Measurements from ENCODE around the gene NACA2. TPM values are rescaled to one million over a fixed set of nuclear protein-coding genes. Genes with fewer than 3 reads are reported as not detected.

Gene NACA2
- total RNA-seq, 1 experiment from 2014 or later: not detected

DNA sequence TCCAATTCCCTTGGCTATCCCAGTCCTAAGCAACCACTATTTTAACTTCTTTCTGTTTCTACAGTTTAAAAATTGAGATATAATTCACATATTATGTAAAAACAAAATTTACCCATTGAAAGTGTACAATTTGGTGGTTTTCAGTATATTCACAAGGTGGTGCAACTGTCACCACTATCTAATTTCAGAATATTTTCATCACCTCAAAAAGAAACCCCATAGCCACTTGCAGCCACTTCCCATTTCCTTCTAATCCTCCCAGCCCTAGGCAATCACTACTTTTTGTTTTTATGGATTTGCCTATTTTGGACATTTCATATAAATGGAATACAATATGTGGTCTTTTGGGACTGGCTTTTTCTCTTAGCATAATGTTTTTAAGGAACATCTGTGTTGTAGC is 36.1 kb upstream of the NACA2 start:
- Mint-ChIP-seq H3K9me3 (no peaks in the 10 kb centered on the region; a peak in 1 of 5 replicates), H3K27ac (no peak overlapping the region), H3K4me1 (peaks cover 7 to 8% of the 10 kb centered on the region in 2 experiments; a peak in 3 of 4 replicates), H3K4me3 (no peak overlapping the region), H3K36me3 (ENCODE audit: insufficient read depth in 1 of 3, low read depth in 3 of 3) (no peaks in the 10 kb centered on the region), H3K27me3 (ENCODE audit: low read depth) (no peaks in the 10 kb centered on the region)
- H3K56ac ChIP-seq (ENCODE audit: insufficient read length, low read depth, low read length): no peak overlapping the region
- no peak overlapping the region for H4K5ac ChIP-seq (ENCODE audit: insufficient read length, low read depth, low read length)
- no peak overlapping the region for H2BK12ac ChIP-seq (ENCODE audit: insufficient read length, low read depth, low read length)
- no peaks in the 10 kb centered on the region for H4K20me1 ChIP-seq (ENCODE audit: control insufficient read depth, insufficient read depth, insufficient read length)
- no peak overlapping the region for H4K91ac ChIP-seq (ENCODE audit: insufficient read length, low read depth, low read length)
- no peaks in the 10 kb centered on the region for H3K79me2 ChIP-seq (ENCODE audit: insufficient read depth, low read length)
- H3K18ac ChIP-seq (ENCODE audit: insufficient read length, low read depth, low read length): no peak overlapping the region
- H2AK5ac ChIP-seq (ENCODE audit: insufficient read length, low read length): no peak overlapping the region
- H3K79me1 ChIP-seq (ENCODE audit: insufficient read depth, low read depth, low read length, poor library complexity, severe bottlenecking): no peaks in the 10 kb centered on the region
- no peak overlapping the region for H3K9ac ChIP-seq (ENCODE audit: extremely low read depth, insufficient read length, low read length)
- no peaks in the 10 kb centered on the region for H3K27me3 ChIP-seq (ENCODE audit: insufficient read depth, low read length)
- peaks cover 2% of the 10 kb centered on the region; the same call in 1 of the 2 replicates for H3K4me1 ChIP-seq (ENCODE audit: insufficient read depth, low read length)
- no peaks in the 10 kb centered on the region for H3K23me2 ChIP-seq (ENCODE audit: insufficient read length, low read depth, low read length, poor library complexity, severe bottlenecking)
- H4K8ac ChIP-seq (replicated peaks; ENCODE audit: insufficient read length, low read depth, low read length): no peak overlapping the region
- no peak overlapping the region for H3K4me2 ChIP-seq (ENCODE audit: insufficient read depth, insufficient read length, low read length)
- no peak overlapping the region for H2BK120ac ChIP-seq (ENCODE audit: low read depth, low read length, poor library complexity, severe bottlenecking)
- H2BK5ac ChIP-seq (ENCODE audit: insufficient read length, low read length): no peak overlapping the region
- DNase-seq: no peak
- no peak overlapping the region for H2BK20ac ChIP-seq (ENCODE audit: low read depth, low read length, poor library complexity, severe bottlenecking)
- no peak overlapping the region for H3T11ph ChIP-seq (ENCODE audit: low read length)
- H3K9me3 ChIP-seq (ENCODE audit: control insufficient read depth, low read depth, low read length): no peaks in the 10 kb centered on the region
- H3K14ac ChIP-seq (ENCODE audit: insufficient read depth, low read length): no peak overlapping the region
- no peak overlapping the region for H3K23ac ChIP-seq (ENCODE audit: insufficient read length, low read depth, low read length)
- H3K4ac ChIP-seq (ENCODE audit: low read depth, low read length): no peak overlapping the region
- no peak overlapping the region for H2AFZ ChIP-seq (ENCODE audit: low read length)
- TF ChIP-seq, protein P1, sequence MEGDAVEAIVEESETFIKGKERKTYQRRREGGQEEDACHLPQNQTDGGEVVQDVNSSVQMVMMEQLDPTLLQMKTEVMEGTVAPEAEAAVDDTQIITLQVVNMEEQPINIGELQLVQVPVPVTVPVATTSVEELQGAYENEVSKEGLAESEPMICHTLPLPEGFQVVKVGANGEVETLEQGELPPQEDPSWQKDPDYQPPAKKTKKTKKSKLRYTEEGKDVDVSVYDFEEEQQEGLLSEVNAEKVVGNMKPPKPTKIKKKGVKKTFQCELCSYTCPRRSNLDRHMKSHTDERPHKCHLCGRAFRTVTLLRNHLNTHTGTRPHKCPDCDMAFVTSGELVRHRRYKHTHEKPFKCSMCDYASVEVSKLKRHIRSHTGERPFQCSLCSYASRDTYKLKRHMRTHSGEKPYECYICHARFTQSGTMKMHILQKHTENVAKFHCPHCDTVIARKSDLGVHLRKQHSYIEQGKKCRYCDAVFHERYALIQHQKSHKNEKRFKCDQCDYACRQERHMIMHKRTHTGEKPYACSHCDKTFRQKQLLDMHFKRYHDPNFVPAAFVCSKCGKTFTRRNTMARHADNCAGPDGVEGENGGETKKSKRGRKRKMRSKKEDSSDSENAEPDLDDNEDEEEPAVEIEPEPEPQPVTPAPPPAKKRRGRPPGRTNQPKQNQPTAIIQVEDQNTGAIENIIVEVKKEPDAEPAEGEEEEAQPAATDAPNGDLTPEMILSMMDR (conservative IDR thresholded peaks at IDR 0.05): no peak
- H2BK15ac ChIP-seq (ENCODE audit: low read depth, low read length): no peak overlapping the region
- H3K27ac ChIP-seq (ENCODE audit: insufficient read length, low read depth, low read length): no peak overlapping the region
